OCI-LY7 (cell line): ENCODE measurements around the gene CRYGC. TPM values are rescaled to one million over a fixed set of nuclear protein-coding genes. Genes with fewer than 3 reads are reported as not detected.

Source experiments
- BruUV-seq: library from RNA; stranded (reverse); fragments of 400-500 nt; replicated peaks from 2 replicates; lab custom pipeline; 2021; lab: Mats Ljungman, UMichigan
- CTCF ChIA-PET: fragments of 300-600 bp; sonication (Branson Sonifier 250); formaldehyde crosslinking; loops from one replicate; lab custom pipeline; 2022; ENCODE audit warnings: antibody characterized with exemption; ENCODE audit not compliant: unreplicated experiment; lab: Charles Lee
- POLR2A ChIA-PET: fragments of 300-600 bp; sonication (Branson Sonifier 250); formaldehyde crosslinking; loops from one replicate; lab custom pipeline; 2022; ENCODE audit warnings: antibody characterized with exemption; lab: Charles Lee
- DNase-seq: peaks from one replicate; pipeline ENCODE4 v3.0.0-alpha.2; 2015; ENCODE audit warnings: low spot score
- H2AFZ ChIP-seq: fragments of 200-600 bp; sonication (generic), shearing (Covaris generic); 2 replicates; pipeline ENCODE4 v1.6.1; 2014; ENCODE audit warnings: mild to moderate bottlenecking, antibody characterized with exemption, low read length, moderate library complexity
- H3K27ac ChIP-seq: fragments of 200-600 bp; sonication (generic); 2 replicates; pipeline ENCODE4 v1.5.1; 2014; ENCODE audit warnings: mixed run types, low read depth, mild to moderate bottlenecking, moderate library complexity, low read length, inconsistent platforms; ENCODE audit not compliant: poor library complexity, severe bottlenecking
- H3K36me3 ChIP-seq: fragments of 200-600 bp; sonication (generic); 2 replicates; pipeline ENCODE4 v1.6.1; 2014; ENCODE audit warnings: mild to moderate bottlenecking, antibody characterized with exemption, low read length, moderate library complexity, mixed read lengths; ENCODE audit not compliant: insufficient read depth
- H3K4me1 ChIP-seq: fragments of 200-600 bp; sonication (generic); 2 replicates; pipeline ENCODE4 v1.5.1; 2014; ENCODE audit warnings: mild to moderate bottlenecking, low read length; ENCODE audit not compliant: insufficient read depth, poor library complexity, severe bottlenecking
- H3K4me2 ChIP-seq: fragments of 200-600 bp; sonication (generic); 2 replicates; pipeline ENCODE4 v1.6.1; 2014; ENCODE audit warnings: mild to moderate bottlenecking, low read length
- H3K4me3 ChIP-seq: fragments of 200-600 bp; sonication (generic); 2 replicates; pipeline ENCODE4 v1.5.1; 2014; ENCODE audit warnings: mild to moderate bottlenecking, low read depth, low read length; ENCODE audit not compliant: poor library complexity, severe bottlenecking
- H3K79me2 ChIP-seq: fragments of 200-600 bp; sonication (generic); 2 replicates; pipeline ENCODE4 v1.6.1; 2016; ENCODE audit warnings: low read depth, mild to moderate bottlenecking, low read length, moderate library complexity, mixed read lengths; ENCODE audit not compliant: insufficient read depth
- H3K9me2 ChIP-seq: fragments of 200-600 bp; sonication (generic); 2 replicates; pipeline ENCODE4 v1.6.1; 2016; ENCODE audit warnings: mild to moderate bottlenecking, low read length, mixed read lengths; ENCODE audit not compliant: insufficient read depth
- H3K9me3 ChIP-seq: fragments of 200-600 bp; sonication (generic); 2 replicates; pipeline ENCODE4 v1.6.1; 2014; ENCODE audit warnings: mild to moderate bottlenecking, mixed run types, low read length, mixed read lengths
- H4K20me1 ChIP-seq: fragments of 200-600 bp; sonication (generic); 2 replicates; pipeline ENCODE4 v1.6.1; 2014; ENCODE audit warnings: mild to moderate bottlenecking, antibody characterized with exemption, low read length, moderate library complexity, mixed read lengths; ENCODE audit not compliant: insufficient read depth
- EZH2phosphoT487 ChIP-seq: fragments of 200-600 bp; sonication (generic); IDR thresholded peaks from 2 replicates; pipeline ENCODE4 v1.6.1; 2018; ENCODE audit warnings: low read depth, borderline replicate concordance, mild to moderate bottlenecking, mixed run types, antibody characterized with exemption, low read length, moderate library complexity, mixed read lengths
- intact Hi-C: fragments of 100-400 bp; cut with micrococcal nuclease; formaldehyde crosslinking; loops from one replicate; pipeline ENCODE4 v1.10.0; 2022; ENCODE audit not compliant: unreplicated experiment
- total RNA-seq, 2 experiments: library from RNA; depleted of rRNA in 1 of 2; stranded (reverse); fragments of >200 nt in 1 of 2; shearing (Covaris generic) in 1 of 2; gene quantifications; 2 replicates each; pipeline ENCODE4 v1.2.3, GENCODE V29; 2014 to 2022
- TF ChIP-seq, protein P1 (sequence below): fragments of 200-600 bp; sonication (generic); conservative IDR thresholded peaks from 2 replicates; pipeline ENCODE4 v1.5.1; 2014; ENCODE audit warnings: mild to moderate bottlenecking, antibody characterized with exemption, low read length, moderate library complexity, mixed read lengths

Gene CRYGC
- total RNA-seq, 2 experiments from 2014 or later = not detected

DNA sequence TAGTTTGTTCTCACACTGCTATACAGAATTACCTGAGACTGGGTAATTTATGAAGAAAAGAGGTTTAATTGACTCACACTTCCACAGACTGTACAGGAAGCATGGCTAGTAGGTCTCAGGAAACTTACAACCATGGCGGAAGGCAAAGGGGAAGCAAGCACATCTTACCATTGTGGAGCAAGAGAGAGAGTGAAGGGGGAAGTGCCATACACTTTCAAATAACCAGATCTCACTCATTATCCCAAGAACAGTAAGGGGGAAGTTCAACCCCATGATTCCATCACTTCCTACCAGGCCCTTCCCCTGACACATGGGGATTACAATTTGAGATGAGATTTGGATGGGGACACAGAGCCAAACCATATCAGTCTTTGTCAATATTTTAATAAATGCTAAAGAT, 21.3 kb upstream of the CRYGC start:
- Histone ChIP-seq H3K9me3 (no peaks in the 10 kb centered on the region), H3K4me2 (no peak overlapping the region), H3K4me3 (no peak overlapping the region), H3K79me2 (no peaks in the 10 kb centered on the region), H3K36me3 (no peaks in the 10 kb centered on the region), H2AFZ (no peak overlapping the region), H3K27ac (no peak overlapping the region), H3K9me2 (no peaks in the 10 kb centered on the region), H3K4me1 (no peaks in the 10 kb centered on the region), H4K20me1 (no peaks in the 10 kb centered on the region)
- ChIA-PET CTCF (no interaction called here), POLR2A (interaction anchor here (0.6 kb wide), 1 partner anchor 99 kb away, joined by 4 read pairs; no protein-coding TSS in a partner anchor)
- intact Hi-C loops = no loop called here
- DNase-seq = no peak
- TF ChIP-seq EZH2phosphoT487 = no peak
- TF ChIP-seq, protein P1, sequence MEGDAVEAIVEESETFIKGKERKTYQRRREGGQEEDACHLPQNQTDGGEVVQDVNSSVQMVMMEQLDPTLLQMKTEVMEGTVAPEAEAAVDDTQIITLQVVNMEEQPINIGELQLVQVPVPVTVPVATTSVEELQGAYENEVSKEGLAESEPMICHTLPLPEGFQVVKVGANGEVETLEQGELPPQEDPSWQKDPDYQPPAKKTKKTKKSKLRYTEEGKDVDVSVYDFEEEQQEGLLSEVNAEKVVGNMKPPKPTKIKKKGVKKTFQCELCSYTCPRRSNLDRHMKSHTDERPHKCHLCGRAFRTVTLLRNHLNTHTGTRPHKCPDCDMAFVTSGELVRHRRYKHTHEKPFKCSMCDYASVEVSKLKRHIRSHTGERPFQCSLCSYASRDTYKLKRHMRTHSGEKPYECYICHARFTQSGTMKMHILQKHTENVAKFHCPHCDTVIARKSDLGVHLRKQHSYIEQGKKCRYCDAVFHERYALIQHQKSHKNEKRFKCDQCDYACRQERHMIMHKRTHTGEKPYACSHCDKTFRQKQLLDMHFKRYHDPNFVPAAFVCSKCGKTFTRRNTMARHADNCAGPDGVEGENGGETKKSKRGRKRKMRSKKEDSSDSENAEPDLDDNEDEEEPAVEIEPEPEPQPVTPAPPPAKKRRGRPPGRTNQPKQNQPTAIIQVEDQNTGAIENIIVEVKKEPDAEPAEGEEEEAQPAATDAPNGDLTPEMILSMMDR = no peak
- no TSS peak for BruUV-seq

GRCh38 chr2:208150094-208150493, 20.5 kb upstream of the CRYGC start:
- intact Hi-C loops = no loop called here
- POLR2A ChIA-PET = interaction anchor here (0.6 kb wide), 1 partner anchor 57 kb away, joined by 3 read pairs; no protein-coding TSS in a partner anchor
- H3K4me3 ChIP-seq = no peak overlapping the region

DNA sequence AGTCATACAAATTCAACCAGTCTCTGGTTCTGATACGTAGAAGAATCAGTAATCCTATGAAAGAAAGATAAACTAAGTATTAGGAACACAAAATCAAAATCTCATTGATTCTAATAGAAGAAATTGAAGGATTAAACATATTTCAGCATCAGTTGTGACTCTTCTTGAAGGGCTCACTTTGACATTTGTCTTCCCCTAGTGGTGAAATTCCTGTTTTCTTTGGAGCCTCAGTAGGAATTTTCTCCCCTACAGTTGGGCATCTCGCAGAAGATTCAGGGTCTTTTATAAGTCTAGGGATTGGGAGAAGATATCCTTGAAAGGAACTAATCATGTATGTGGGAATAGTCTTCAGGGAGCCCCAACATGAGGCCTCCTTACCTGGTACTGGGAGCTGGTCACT, 19.2 kb upstream of the CRYGC start:
- ChIA-PET CTCF (interaction anchor here (0.6 kb wide), 1 partner anchor 55 kb away, joined by 3 read pairs; no protein-coding TSS in a partner anchor), POLR2A (interaction anchor here (0.6 kb wide), 2 partner anchors 39 to 1910 kb away, joined by 3 read pairs; no protein-coding TSS in a partner anchor)
- Histone ChIP-seq H3K9me3 (no peaks in the 10 kb centered on the region), H3K9me2 (no peaks in the 10 kb centered on the region), H3K79me2 (no peaks in the 10 kb centered on the region), H3K36me3 (no peaks in the 10 kb centered on the region), H3K4me1 (no peaks in the 10 kb centered on the region), H4K20me1 (no peaks in the 10 kb centered on the region), H2AFZ (no peak overlapping the region), H3K4me2 (no peak overlapping the region), H3K4me3 (no peak overlapping the region), H3K27ac (no peak overlapping the region)
- DNase-seq = no peak
- intact Hi-C loops = no loop called here
- TF ChIP-seq, protein P1 = no peak
- TF ChIP-seq EZH2phosphoT487 = no peak
- BruUV-seq = no TSS peak

More at GRCh38 chr2:208150094-208150493, 20.5 kb upstream of the CRYGC start:
- H3K9me3 ChIP-seq = no peaks in the 10 kb centered on the region
- CTCF ChIA-PET = no interaction called here
- no peaks in the 10 kb centered on the region for H4K20me1 ChIP-seq
- BruUV-seq = no TSS peak
- no peaks in the 10 kb centered on the region for H3K4me1 ChIP-seq
- no peak for DNase-seq
- H3K9me2 ChIP-seq = no peaks in the 10 kb centered on the region
- H3K27ac ChIP-seq = no peak overlapping the region
- no peaks in the 10 kb centered on the region for H3K36me3 ChIP-seq
- TF ChIP-seq, protein P1 = no peak
- TF ChIP-seq EZH2phosphoT487 = no peak
- no peak overlapping the region for H3K4me2 ChIP-seq
- H3K79me2 ChIP-seq = no peaks in the 10 kb centered on the region
- no peak overlapping the region for H2AFZ ChIP-seq
